ENCODE data around the gene CPNE2.

CPNE2 gene

DNA sequence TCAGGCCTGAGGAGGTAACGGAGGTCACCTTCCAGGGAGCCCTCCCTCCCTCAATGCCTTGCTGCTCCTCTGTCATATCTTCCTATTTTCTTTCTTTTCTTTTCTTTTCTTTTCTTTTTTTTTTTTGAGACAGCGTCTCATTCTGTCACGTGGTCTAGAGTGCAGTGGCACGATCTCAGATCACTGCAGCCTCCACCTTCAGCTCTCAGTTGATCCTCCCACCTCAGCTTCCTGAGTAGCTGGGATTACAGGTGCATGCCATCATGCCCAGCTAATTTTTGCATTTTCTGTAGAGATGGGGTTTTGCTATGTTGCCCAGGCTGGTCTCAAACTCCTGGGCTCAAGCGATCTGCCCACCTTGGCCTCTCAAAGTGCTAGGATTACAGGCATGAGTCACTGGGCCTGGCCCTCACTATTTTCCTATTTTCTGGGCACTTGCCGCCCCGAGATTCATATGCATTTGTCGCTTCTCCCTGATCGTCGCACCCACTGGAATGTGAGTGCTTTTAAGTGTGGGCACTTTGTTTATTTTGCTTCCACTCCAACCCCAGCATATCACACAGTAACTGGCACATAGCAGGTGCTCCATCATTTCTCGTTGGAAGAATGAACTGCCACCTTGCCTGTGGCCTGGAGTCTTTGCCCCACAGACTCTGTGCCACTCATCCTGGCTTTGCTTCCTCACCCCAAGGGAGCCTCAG, 31.7 kb downstream of the CPNE2 start:
- DNase-seq = no peak

DNA sequence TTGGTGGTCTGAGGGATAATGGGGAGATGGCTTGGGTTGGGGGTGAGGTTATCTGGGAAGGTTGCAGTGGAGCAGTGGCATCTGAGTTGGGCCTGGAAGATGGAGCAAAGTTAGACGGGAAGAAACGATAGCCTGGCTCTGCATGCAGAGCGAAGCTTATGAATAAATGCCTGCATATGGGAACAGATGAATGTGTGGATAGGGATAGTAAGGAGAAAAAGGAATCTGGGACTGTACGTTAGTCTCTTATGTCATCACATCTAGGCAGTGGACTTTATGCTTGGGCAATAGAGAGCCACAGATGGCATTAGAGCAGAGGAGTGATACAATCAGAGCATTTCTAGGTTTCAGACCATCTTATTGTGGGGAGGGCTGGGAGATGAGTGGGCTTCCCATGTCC, 33.0 kb downstream of the CPNE2 start:
- no peak for DNase-seq

GRCh38 chr16:57125969-57126368, 33.6 kb downstream of the CPNE2 start:
- no peak for DNase-seq

DNA sequence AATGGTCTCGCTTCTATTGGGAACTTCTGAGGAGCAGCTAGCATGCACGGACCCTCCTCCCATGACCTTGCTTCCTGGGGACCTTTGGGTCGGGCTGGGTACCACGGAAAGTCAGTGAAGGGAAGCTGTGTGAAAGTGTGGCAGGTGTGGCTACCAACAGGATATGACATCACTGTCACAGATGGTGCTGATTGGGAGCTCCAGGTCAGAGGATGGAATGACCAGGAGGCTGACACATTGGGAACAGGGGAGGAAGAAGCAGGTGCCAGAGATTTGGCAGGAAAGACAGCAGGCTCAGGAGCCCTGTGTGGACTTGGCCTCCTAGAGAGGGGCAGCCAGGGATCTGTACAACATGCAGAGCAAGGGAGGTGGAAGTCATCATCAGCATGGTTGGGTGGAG, 34.0 kb downstream of the CPNE2 start:
- no peak for DNase-seq

GRCh38 chr16:57127037-57127763, 34.8 kb downstream of the CPNE2 start:
- no peak for DNase-seq

- no peak for DNase-seq
These were observed 35.5 kb downstream of the CPNE2 start for GRCh38 chr16:57127836-57128235.

- DNase-seq = no peak
These were observed 36.5 kb downstream of the CPNE2 start for GRCh38 chr16:57128771-57129389.

DNA sequence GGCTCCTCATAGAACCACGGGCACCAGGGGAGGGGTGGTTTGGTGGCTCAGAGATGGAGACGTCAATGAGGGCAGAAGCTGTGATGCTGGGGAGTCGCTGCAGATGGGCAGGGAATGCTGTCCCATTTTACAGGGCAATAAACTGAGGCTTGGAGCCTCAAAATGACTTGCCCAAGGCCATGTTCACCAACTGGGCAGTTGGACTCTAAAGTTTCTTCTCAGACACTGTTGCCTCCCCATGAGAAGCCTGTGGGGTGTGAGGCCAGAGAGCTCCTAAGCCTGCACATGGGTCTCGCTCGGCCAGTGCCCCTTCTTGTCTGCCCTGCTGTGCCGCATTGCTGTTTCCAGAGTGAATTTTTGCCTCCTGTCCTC, 38.6 kb downstream of the CPNE2 start:
- no peak for DNase-seq

DNA sequence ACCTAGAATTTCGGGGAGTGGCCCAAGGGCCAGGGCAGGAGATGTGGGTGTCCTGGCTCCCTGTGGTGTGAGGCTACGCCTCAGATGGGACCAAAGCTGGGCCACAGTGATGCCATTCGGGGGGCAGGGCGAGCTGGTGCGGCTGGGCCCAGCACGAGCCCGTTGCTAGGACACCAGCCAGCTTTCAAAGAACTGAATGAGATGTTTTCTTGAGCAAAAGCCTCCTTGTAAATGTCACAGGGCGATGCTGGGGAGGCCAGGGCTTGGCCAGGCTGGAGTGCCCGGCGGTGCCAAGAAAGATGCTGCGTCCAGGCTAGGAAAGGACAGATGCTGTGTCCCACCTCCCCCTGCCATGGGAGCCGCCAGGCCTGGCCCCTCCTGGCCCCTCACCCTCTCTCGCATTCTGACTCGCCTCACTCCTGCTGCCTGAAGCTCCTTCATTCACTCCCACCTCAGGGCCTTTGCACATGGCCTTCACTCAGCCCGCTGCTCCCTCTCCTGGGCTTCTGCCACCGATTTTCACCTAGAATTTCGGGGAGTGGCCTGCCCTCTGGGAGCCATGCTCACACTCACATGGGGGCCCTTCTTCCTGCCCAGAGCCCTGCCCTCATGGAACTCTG, 39.1 kb downstream of the CPNE2 start:
- no peak for DNase-seq

- DNase-seq = no peak
These were observed 40.1 kb downstream of the CPNE2 start for GRCh38 chr16:57132470-57132869.

- no peak for DNase-seq
These were observed 40.6 kb downstream of the CPNE2 start for GRCh38 chr16:57133031-57133430.

DNA sequence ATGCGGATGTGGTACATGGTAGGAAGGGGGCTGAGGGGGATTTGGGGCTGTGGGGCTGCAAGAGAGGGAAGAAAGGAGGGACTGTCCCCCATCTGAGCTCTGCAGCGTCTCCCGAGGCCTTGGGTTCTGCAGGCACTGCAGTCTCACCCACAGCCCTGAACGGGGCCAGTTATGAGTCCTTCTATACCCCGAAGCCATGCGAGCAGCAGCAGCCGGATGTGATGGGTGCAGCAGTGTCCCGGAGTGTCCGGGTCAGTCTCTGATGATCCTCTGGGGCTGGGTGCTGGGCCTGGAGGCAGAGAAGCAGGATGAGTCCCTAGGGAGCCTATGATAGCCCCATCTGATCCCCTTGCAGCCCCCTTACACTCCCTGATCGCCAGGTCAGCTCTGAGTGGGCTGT, 41.5 kb downstream of the CPNE2 start:
- DNase-seq = no peak

DNA sequence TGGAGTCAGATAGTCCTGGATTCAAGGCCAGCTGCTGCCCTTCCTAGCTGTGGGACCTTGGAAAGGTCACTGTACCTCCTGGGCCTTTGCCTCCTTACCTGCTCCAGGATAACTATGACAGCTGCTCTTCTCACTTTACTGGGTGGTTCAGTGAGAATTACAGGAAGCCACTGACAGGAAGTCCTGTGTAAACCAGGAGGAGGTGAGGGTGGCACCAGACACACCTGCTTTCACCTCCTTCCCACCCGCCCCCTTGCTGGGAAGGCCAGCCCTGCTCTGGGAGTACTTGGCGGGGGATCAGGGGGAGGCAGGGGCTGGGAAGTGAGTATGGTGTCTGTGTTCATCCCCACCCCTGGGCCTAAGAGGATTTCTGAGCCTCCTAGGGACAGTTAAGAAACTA, 42.6 kb downstream of the CPNE2 start:
- DNase-seq = no peak

DNA sequence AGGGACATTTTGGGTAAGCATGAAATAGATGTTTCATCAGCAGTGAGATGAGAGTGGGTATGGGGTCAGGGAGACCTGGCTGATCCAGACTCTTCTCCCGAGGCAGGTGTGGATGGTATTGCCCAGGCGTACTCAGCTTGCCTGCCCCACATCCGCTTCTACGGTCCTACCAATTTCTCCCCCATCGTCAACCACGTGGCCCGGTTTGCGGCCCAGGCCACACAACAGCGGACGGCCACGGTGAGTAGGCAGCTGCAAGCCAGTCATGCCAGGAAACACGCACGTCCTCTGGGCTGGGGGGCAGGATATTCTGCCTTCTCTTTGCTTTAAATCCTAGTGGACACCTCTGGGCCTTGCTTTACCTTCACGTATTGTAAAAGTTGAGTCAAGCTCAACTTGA, 44.7 kb downstream of the CPNE2 start:
- DNase-seq = no peak

- DNase-seq = no peak
These were observed 45.3 kb downstream of the CPNE2 start for GRCh38 chr16:57137566-57138273.

- no peak for DNase-seq
These were observed 46.0 kb downstream of the CPNE2 start for GRCh38 chr16:57138281-57138935.

DNA sequence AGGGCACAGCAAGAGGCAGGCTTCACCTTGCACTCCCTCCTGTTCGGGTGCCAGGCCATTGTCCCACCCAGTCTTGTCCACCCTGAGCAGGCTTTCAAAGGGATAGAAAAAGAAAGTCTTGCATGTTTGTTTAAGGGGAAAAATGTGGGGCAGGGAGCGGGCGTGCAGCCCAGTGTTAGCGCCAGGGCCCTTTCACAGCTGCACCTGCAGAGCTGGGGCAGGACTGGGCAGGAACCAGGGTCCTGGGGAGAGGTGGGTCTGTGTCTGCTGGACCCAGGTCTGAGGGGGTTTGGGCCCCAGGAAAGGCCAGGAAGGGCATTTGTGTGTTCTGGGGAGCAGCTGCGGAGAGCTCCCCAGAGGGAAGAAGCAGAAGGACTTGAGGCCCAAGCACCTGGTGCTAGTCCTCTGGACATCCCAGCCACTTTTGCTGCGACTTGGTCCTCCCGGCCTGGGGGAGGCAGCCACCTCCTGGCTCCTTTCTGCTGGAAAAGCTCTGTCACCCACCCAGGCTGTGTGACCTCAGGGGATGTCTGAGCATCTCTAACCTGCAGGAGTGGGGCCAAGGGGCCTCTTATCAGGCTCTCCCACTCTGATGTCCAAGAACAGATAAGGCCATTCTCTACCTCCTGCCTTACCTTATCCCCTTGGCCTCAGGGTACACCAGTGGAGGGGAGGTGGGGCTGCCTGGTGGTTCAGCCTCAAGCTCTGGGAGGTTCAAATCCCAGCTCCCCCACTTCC, 48.7 kb downstream of the CPNE2 start:
- DNase-seq = no peak

DNA sequence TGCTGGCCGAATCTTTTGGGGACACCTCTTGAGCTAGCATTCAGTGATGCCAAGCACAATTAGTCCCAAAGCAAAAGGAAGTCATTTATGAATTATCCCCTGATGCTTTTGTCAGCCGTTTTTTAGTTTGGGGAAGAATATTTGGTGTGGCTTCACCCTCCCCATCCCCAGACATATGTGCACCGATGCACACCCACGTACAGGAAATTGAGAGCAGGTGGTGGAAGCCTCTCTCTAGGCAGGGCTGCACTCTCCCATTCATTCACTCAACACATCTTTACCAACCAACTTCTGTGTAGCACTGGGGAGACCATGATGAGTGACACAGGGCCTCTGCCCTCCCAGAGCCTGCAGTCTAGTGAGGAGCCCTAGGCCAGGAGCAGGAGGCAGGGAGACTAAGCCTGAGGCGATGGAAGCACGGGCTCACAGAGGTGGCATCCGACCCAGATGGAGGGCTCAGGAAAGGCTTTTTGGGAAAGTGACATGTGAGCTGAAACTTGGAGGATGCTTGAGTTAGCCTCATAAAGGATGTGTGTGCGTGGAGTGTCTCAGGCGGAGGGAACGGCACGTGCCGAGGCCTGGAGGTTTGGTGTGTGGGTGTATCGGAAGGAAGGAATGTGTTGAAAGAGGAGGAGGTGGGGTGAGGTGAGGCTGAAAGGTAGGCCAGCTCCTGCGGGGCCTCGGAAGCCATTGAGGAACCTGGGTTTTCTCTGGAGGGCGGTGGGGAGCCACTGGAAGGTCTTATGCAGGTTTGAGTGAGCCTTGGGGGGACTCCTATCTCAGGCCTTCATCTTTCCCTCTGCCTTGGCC, 49.6 kb downstream of the CPNE2 start:
- DNase-seq = no peak

DNA sequence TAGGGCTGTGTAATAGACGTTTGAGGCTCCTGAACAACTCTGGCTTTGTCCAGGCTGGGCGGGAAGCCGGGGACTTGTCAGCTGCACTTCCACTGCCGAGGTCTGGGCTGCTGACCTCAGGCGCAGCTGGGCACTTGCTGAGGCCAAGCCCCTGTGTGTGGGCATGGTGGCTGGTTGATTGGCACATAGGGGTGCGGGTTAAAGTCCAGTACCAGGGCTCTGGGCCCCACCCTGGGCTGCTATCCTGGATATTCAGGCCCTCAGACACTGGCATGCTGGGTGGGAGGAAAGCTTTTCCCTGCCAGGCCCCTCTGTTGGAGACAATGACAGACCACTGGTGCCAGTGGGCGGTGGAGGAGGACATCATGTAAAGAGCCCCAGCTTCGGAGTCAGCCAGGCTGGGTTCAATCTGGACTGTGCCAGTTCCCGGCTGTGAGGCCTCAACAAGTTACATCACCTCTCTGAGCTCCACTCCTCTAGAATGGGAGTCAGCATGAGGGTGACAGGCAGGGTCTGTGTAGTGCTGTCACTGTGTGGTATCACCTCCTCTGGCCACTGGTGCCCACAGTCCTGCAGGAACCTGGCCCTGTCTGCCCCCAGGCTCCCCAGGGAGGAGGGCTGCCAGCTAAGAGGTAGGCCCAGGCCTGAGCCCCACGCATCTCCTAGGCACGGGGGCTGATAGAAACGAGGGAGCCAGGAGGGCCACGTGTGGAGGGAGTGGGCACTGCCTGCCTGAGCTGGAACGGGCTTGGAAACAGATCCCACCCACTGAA, 51.0 kb downstream of the CPNE2 start:
- DNase-seq = no peak

- no peak for DNase-seq
These were observed 51.6 kb downstream of the CPNE2 start for GRCh38 chr16:57144027-57144426.
